ENCODE data around the gene SOCS3.
A peak's percentile ranks its signal among the peaks of the same experiment; 100 is the strongest.

The SOCS3 gene

DNA sequence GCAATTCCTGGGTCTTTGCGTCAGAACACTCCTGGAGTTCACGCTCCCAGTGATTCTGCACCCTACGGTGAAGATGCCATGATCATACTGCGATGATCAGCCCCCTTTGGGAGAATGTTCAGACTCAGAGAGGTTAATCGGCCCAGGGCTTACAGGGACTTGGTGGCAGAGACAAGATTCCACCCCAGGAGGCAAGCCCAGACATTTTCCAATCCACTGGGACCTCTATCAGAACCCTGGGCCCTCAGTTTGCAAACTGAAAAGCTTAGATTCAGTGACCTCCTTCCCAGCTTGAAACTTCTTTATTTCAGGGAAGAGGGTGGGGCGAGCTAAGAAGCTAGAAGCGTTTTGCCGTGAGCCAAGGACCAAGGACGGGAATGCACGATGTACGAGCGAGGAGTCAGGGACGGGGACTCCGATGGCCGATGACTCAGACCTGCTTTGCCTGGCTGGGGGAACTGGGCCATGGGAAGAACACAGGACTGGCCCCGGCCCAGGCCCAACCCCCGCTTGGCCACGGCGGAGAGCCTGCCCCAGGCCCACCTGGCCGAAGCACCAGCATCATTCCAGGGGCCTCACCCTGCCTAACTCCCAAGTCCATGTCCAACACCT is 34.7 kb downstream of the SOCS3 start:
- Histone ChIP-seq H3K27me3 (ENCODE audit: control insufficient read depth, insufficient read depth, low read length) (no peaks in the 10 kb centered on the region), H3K27ac (ENCODE audit: low read depth, low read length) (peak overlapping the region; percentile 95), H3K4me3 (ENCODE audit: low read length) (peak overlapping the region; percentile 45), H3K36me3 (ENCODE audit: control insufficient read depth, insufficient read depth, low read length) (no peaks in the 10 kb centered on the region), H3K9ac (ENCODE audit: low read length) (no peak overlapping the region), H3K4me1 (ENCODE audit: control insufficient read depth, insufficient read depth, low read length) (peaks cover 19% of the 10 kb centered on the region)

GRCh38 chr17:78324391-78325075 is 35.3 kb downstream of the SOCS3 start:
- no peak overlapping the region for H3K9ac ChIP-seq (ENCODE audit: low read length)
- H3K36me3 ChIP-seq (ENCODE audit: control insufficient read depth, insufficient read depth, low read length) = no peaks in the 10 kb centered on the region
- peak overlapping the region; percentile 45 for H3K4me3 ChIP-seq (ENCODE audit: low read length)
- H3K27me3 ChIP-seq (ENCODE audit: control insufficient read depth, insufficient read depth, low read length) = no peaks in the 10 kb centered on the region
- H3K4me1 ChIP-seq (ENCODE audit: control insufficient read depth, insufficient read depth, low read length) = peaks cover 19% of the 10 kb centered on the region
- peak overlapping the region; percentile 95 for H3K27ac ChIP-seq (ENCODE audit: low read depth, low read length)

DNA sequence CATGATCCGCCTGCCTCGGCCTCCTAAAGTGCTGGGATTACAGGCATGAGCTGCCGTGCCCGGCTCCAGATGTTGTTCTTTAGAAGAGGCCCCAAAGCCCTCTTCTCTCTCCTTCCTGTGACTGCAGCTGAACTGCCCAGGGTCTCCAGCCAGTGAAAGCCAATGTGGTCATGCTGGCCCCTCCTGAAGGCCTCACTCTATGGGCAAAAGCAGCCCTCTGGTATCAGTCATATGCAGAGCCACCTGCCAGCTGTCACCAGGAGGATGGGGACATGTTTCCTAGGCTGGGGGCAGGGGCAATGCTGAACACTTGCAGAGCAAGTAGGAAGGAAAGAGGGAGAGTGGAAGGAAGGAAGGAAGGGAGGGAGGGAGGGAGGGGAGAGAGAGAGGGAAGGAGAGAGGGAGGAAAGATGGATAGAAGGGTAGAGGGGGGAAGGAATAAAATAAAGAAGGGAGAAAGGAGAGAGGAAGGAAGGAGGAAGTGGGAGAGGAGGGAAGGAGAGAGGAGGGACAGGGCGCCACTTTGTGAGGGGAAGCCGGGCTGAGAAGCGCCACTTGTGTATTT is 36.0 kb downstream of the SOCS3 start:
- peak overlapping the region; percentile 95 for H3K27ac ChIP-seq (ENCODE audit: low read depth, low read length)
- peaks cover 19% of the 10 kb centered on the region for H3K4me1 ChIP-seq (ENCODE audit: control insufficient read depth, insufficient read depth, low read length)
- H3K27me3 ChIP-seq (ENCODE audit: control insufficient read depth, insufficient read depth, low read length) = no peaks in the 10 kb centered on the region
- peak overlapping the region; percentile 10 for H3K4me3 ChIP-seq (ENCODE audit: low read length)
- H3K36me3 ChIP-seq (ENCODE audit: control insufficient read depth, insufficient read depth, low read length) = no peaks in the 10 kb centered on the region
- no peak overlapping the region for H3K9ac ChIP-seq (ENCODE audit: low read length)

DNA sequence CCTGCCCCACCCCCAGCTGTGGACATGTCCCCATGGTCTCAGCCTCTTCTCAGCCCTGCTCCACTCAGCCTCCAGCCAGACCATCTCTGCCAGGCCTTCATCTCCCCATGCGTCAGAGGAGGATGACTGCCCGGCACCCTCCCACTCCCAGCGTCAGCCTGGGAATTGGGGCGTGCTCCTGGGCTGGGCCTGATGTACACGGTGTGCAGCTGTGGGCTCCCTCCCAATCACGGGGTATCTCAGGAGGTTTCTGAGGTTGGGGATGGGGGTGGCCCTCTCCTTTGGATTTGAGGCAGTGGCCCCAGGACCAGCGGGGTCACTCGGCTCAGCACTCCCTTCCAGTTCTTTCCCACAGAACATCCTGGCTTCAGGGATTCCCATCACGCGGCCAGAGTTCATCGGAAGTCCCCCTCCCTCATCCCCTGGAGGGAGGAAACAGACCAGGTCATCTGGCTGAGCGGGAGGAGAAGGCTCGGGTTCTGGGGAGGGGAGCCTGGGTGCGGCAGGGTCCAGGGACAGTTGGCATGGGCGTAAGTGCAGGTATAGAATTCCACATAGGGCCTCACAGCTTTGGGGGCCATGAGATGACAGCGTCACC is 36.9 kb downstream of the SOCS3 start:
- H3K4me1 ChIP-seq (ENCODE audit: control insufficient read depth, insufficient read depth, low read length) = peaks cover 19% of the 10 kb centered on the region
- H3K36me3 ChIP-seq (ENCODE audit: control insufficient read depth, insufficient read depth, low read length) = no peaks in the 10 kb centered on the region
- no peak overlapping the region for H3K9ac ChIP-seq (ENCODE audit: low read length)
- H3K4me3 ChIP-seq (ENCODE audit: low read length) = no peak overlapping the region
- H3K27me3 ChIP-seq (ENCODE audit: control insufficient read depth, insufficient read depth, low read length) = no peaks in the 10 kb centered on the region
- H3K27ac ChIP-seq (ENCODE audit: low read depth, low read length) = peak overlapping the region; percentile 61

DNA sequence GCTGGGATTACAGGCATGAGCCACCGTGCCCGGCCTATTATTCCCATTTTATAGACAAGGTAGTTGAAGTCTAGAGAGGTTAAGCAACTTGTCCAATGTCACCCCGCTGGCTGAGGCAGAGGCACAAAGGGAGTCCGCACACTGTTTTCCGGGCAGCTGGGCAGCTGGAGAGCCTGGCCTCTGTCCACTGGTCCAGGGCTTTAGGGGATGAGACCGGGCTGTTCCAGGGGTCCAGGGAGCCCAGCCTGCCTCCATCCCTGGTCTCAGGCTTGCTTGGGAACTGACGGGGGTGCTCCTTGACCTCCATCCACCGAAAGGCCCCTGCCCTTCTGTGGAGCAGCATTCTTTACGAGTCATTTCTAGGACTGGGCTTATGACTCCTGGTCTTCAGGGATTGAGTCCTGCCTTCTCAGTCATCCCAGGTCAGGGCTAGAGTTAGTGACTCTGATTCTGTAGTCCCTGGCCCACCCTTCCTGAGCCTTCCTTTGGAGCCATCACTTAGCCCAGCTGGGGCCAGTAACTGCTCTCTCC is 37.5 kb downstream of the SOCS3 start:
- Histone ChIP-seq H3K36me3 (ENCODE audit: control insufficient read depth, insufficient read depth, low read length) (no peaks in the 10 kb centered on the region), H3K4me3 (ENCODE audit: low read length) (no peak overlapping the region), H3K4me1 (ENCODE audit: control insufficient read depth, insufficient read depth, low read length) (peaks cover 19% of the 10 kb centered on the region), H3K9ac (ENCODE audit: low read length) (no peak overlapping the region), H3K27ac (ENCODE audit: low read depth, low read length) (peak overlapping the region; percentile 72), H3K27me3 (ENCODE audit: control insufficient read depth, insufficient read depth, low read length) (no peaks in the 10 kb centered on the region)

DNA sequence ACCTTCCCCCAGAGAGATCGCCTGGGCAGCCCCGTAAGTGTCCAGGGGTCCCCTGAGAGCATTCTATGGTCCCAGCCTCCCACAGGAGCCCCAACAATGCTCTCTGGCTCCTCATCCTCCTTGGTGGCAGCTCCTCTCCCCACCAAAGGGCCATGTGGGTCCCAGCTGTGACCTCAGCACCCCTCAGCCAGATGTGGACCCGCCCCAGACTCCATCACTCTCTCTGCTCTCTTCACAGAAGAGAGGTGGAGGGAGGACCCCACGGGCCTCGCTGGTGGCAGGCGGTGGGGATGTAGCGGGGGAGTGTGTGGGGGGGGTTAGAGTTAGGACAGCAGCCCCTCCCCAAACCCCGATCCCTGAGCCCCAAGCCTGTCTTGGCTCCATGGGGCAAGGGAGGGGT is 41.0 kb downstream of the SOCS3 start:
- Histone ChIP-seq H3K27ac (ENCODE audit: low read depth, low read length) (no peak overlapping the region), H3K4me1 (ENCODE audit: control insufficient read depth, insufficient read depth, low read length) (peaks cover 8% of the 10 kb centered on the region), H3K9ac (ENCODE audit: low read length) (no peak overlapping the region)

DNA sequence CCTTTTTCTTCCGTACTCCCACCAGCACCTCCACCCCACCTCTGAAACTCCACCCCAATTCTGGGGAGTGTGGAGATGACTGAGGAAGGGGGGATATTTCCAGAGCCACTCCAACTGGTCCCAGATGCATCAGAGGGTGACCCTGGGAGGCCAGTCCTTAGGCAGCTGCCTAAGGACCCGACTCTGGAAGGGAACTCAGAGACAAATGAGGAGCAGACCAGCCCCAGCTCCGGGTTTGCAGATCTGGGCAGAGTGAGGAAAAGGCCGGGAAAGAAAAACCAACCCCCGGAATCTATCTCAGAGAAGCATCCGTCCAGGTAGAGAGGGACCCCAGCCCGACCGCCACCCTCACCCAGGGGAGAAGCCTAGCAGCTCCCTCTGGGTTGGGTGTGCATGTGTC is 41.5 kb downstream of the SOCS3 start:
- Histone ChIP-seq H3K27ac (ENCODE audit: low read depth, low read length) (no peak overlapping the region), H3K9ac (ENCODE audit: low read length) (no peak overlapping the region), H3K36me3 (ENCODE audit: control insufficient read depth, insufficient read depth, low read length) (no peaks in the 10 kb centered on the region), H3K27me3 (ENCODE audit: control insufficient read depth, insufficient read depth, low read length) (no peaks in the 10 kb centered on the region), H3K4me1 (ENCODE audit: control insufficient read depth, insufficient read depth, low read length) (peaks cover 6% of the 10 kb centered on the region), H3K4me3 (ENCODE audit: low read length) (no peak overlapping the region)

More for the DNA sequence above, 41.0 kb downstream of the SOCS3 start:
- Histone ChIP-seq H3K27me3 (ENCODE audit: control insufficient read depth, insufficient read depth, low read length) (no peaks in the 10 kb centered on the region), H3K4me3 (ENCODE audit: low read length) (no peak overlapping the region), H3K36me3 (ENCODE audit: control insufficient read depth, insufficient read depth, low read length) (no peaks in the 10 kb centered on the region)

- H3K27ac ChIP-seq (ENCODE audit: low read depth, low read length) = no peak overlapping the region
- no peaks in the 10 kb centered on the region for H3K27me3 ChIP-seq (ENCODE audit: control insufficient read depth, insufficient read depth, low read length)
- peaks cover 6% of the 10 kb centered on the region for H3K4me1 ChIP-seq (ENCODE audit: control insufficient read depth, insufficient read depth, low read length)
- H3K4me3 ChIP-seq (ENCODE audit: low read length) = no peak overlapping the region
- no peaks in the 10 kb centered on the region for H3K36me3 ChIP-seq (ENCODE audit: control insufficient read depth, insufficient read depth, low read length)
- no peak overlapping the region for H3K9ac ChIP-seq (ENCODE audit: low read length)
Observed at GRCh38 chr17:78317794-78318400, 42.0 kb downstream of the SOCS3 start.

DNA sequence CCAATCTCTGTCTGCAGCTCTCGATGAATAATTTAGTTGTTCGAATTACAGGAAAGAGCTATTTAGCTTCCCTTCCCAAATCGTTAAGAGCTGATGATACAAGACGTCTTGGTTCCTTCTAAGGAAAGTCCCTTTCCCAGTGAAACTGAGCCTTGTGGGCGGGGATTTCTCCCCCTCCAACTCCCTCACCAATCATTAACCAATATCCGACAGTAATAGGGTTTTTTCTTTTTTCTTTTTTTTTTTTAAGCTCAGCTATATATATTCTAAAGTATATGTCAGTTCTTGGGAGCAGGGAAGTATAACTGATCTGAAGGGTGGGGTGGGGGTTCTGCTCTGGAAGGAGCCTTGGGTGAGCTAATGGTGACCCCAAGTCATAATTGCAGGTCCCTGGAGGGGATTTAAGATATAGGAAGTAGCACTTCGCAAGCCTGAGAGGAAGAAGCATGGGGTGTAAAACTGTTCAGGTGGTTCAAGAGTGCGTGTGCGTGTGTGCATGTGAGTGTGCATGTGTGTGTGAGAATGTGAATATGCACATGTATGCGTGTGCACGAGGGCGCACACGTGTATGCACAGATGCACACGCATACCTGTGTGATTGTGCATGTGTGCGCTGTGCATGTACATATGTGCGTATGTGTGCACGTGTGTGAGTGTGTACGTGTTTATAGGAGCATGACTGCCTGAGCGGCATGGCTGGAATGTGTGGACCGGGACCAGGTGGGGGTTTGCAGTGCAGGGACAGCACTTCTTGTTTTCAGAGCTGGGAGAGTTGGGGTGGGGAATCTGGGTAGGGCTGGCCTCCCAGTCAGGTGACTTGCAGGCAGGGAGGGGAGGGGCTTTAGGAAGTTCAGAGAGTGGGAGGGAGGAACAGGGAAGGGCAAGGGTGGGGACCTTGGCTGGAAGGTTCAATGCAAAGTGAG is 42.7 kb downstream of the SOCS3 start:
- H3K4me1 ChIP-seq (ENCODE audit: control insufficient read depth, insufficient read depth, low read length) = peaks cover 6% of the 10 kb centered on the region

DNA sequence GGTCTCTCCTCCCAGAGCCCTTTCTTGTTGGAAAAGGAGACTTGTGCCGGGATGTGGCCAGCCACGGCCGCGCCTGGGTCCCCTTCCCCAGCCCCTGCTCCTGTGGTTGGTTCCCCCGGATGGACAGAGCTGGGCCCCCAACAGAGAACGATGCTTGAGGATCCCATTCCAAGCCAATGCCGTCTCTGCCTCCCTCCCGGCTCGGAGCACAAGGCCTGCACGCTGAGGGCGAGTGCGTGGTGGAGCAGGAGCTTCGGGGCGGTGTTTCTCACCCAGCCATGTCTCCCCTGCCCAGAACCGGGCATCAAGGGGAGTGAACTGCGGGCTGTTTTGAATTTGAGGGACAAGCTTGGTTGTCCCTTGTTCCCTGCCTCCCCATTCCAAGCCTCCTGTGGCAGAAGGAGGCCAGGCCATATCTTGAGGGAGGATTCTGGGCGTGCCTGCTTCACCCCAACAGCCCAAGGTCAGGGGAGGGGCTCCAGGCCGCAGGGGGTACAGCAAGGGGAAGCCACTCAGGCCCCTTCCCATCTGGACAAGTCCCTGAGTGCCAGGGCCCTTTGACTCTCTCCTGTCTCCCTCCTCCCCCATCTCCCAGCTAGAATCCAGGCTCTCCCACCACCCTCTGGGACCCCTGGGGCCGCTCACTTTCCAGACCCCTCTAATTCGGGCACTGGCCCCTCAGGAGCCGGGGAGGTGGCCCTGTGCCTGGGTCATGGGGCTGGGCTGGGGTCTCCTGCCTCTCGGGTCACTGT is 43.6 kb downstream of the SOCS3 start:
- Histone ChIP-seq H3K27me3 (ENCODE audit: control insufficient read depth, insufficient read depth, low read length) (no peaks in the 10 kb centered on the region), H3K27ac (ENCODE audit: low read depth, low read length) (peak overlapping the region; percentile 76), H3K9ac (ENCODE audit: low read length) (no peak overlapping the region), H3K4me3 (ENCODE audit: low read length) (peak overlapping the region; percentile 6), H3K36me3 (ENCODE audit: control insufficient read depth, insufficient read depth, low read length) (no peaks in the 10 kb centered on the region), H3K4me1 (ENCODE audit: control insufficient read depth, insufficient read depth, low read length) (peaks cover 6% of the 10 kb centered on the region)

More for the DNA sequence above, 42.7 kb downstream of the SOCS3 start:
- Histone ChIP-seq H3K36me3 (ENCODE audit: control insufficient read depth, insufficient read depth, low read length) (no peaks in the 10 kb centered on the region), H3K27me3 (ENCODE audit: control insufficient read depth, insufficient read depth, low read length) (no peaks in the 10 kb centered on the region), H3K9ac (ENCODE audit: low read length) (no peak overlapping the region), H3K4me3 (ENCODE audit: low read length) (peak overlapping the region; percentile 6), H3K27ac (ENCODE audit: low read depth, low read length) (peak overlapping the region; percentile 76)

Data from rectal smooth muscle tissue (tissue), 1 donor.